Body of pancreas (tissue), 4 donors: ENCODE results near the gene MROH2A.

Experiments used
- CTCF ChIP-seq, 7 experiments: fragments of 450-650 bp in 4 of 7; fragments of 200-600 bp in 3 of 7; sonication (generic) in 3 of 7; IDR thresholded peaks; one replicate each; pipeline ENCODE4 v1.5.1; 2016 to 2019; ENCODE audit warnings: antibody characterized with exemption in 7 of 7
- POLR2A ChIP-seq, 3 donors: fragments of 450-650 bp; IDR thresholded peaks; one replicate each; pipeline ENCODE4 v1.6.1; 2016; ENCODE audit warnings: antibody characterized with exemption in 3 of 3, mild to moderate bottlenecking in 2 of 3

- TF ChIP-seq CTCF (IDR thresholded peaks at IDR 0.05), result no peak
- TF ChIP-seq POLR2A (IDR thresholded peaks at IDR 0.05), result no peak
Observed at GRCh38 chr2:233862261-233862768, 84.2 kb downstream of the MROH2A start.
